Neural cell (in vitro differentiated cells): ENCODE measurements around the gene REC114.

ENCODE experiments used
- CTCF ChIP-seq: fragments of 450-650 bp; IDR thresholded peaks from 2 replicates; pipeline ENCODE4 v1.5.1; 2014; ENCODE audit warnings: antibody characterized with exemption, mild to moderate bottlenecking, moderate library complexity; ENCODE audit not compliant: poor library complexity, severe bottlenecking
- EZH2 ChIP-seq: fragments of 200-600, 300-800 bp; shearing (Covaris generic), sonication (generic); IDR thresholded peaks from 2 replicates; pipeline ENCODE4 v1.6.1; 2014; ENCODE audit warnings: antibody characterized with exemption, low read length, borderline replicate concordance, mild to moderate bottlenecking; ENCODE audit not compliant: insufficient read depth, poor library complexity, severe bottlenecking
- MXI1 ChIP-seq: fragments of 450-650 bp; conservative IDR thresholded peaks from 2 replicates; pipeline ENCODE4 v1.6.1; 2014; ENCODE audit warnings: antibody characterized with exemption, mild to moderate bottlenecking; ENCODE audit not compliant: poor library complexity, severe bottlenecking
- RAD21 ChIP-seq: fragments of 450-650 bp; conservative IDR thresholded peaks from 2 replicates; pipeline ENCODE4 v1.6.1; 2014; ENCODE audit warnings: antibody characterized with exemption, mild to moderate bottlenecking, moderate library complexity
- REST ChIP-seq: IDR thresholded peaks from 2 replicates; pipeline ENCODE4 v1.6.1; 2012; ENCODE audit warnings: borderline replicate concordance

GRCh38 chr15:73602446-73602843 lies 159.5 kb downstream of the REC114 start:
- TF ChIP-seq RAD21 (no peak), CTCF (no peak), EZH2 (no peak), MXI1 (no peak), REST (no peak)
